Measurements from ENCODE around the gene CMPK2.

CMPK2 gene

GRCh38 chr2:6806604-6807003 is 59.1 kb downstream of the CMPK2 start:
- peaks cover 0 to 35% of the 10 kb centered on the region in 2 experiments for H3K27me3 ChIP-seq (ENCODE audit: control insufficient read depth in 1 of 2, insufficient read depth in 1 of 2, low read length in 2 of 2)
- H2BK120ac ChIP-seq (ENCODE audit: low read depth, low read length): no peak overlapping the region
- H3K4me1 ChIP-seq (ENCODE audit: control insufficient read depth, insufficient read depth, low read depth, low read length): no peaks in the 10 kb centered on the region
- no peak overlapping the region for H4K91ac ChIP-seq (ENCODE audit: low read length)
- 19% methylated on average over 6 of the region's 6 CpGs for WGBS
- H2AK5ac ChIP-seq (ENCODE audit: low read length, severe bottlenecking): no peak overlapping the region
- H3K36me3 ChIP-seq (ENCODE audit: control insufficient read depth in 1 of 2, insufficient read depth in 2 of 2, low read depth in 1 of 2, low read length in 2 of 2): no peaks in the 10 kb centered on the region
- no peaks in the 10 kb centered on the region for H3K9me3 ChIP-seq (ENCODE audit: control insufficient read depth, low read length)
- H2AFZ ChIP-seq (ENCODE audit: low read depth, low read length): no peak overlapping the region
- no peak overlapping the region for H4K8ac ChIP-seq (ENCODE audit: low read length)
- H3K4me3 ChIP-seq (ENCODE audit: insufficient read depth in 1 of 2, low read depth in 1 of 2, low read length in 2 of 2): no peak overlapping the region
- H2BK5ac ChIP-seq (ENCODE audit: low read depth, low read length, poor library complexity, severe bottlenecking): no peak overlapping the region
- no peak overlapping the region for H3K4me2 ChIP-seq (ENCODE audit: low read length, poor library complexity, severe bottlenecking)
- H2BK12ac ChIP-seq (ENCODE audit: low read length in 2 of 2): no peak overlapping the region
- H3K23ac ChIP-seq (ENCODE audit: low read length in 2 of 2): no peak overlapping the region
- DNase-seq: no peak
- no peak overlapping the region for H3K14ac ChIP-seq (ENCODE audit: low read length in 2 of 2)
- no peaks in the 10 kb centered on the region for H3K79me1 ChIP-seq (replicated peaks; ENCODE audit: low read length, poor library complexity, severe bottlenecking)
- no peak overlapping the region for H2BK15ac ChIP-seq (ENCODE audit: low read depth, poor library complexity, severe bottlenecking)
- H3K18ac ChIP-seq (ENCODE audit: low read depth in 1 of 2, low read length in 2 of 2): no peak overlapping the region
- H3K4ac ChIP-seq (ENCODE audit: low read depth in 1 of 2, low read length in 2 of 2): no peak overlapping the region
- no peak overlapping the region for H3K9ac ChIP-seq (ENCODE audit: low read length)
- no peak overlapping the region for H3K27ac ChIP-seq (ENCODE audit: low read length, poor library complexity, severe bottlenecking)

GRCh38 chr2:6800553-6800952 is 65.2 kb downstream of the CMPK2 start:
- no peak overlapping the region for H4K91ac ChIP-seq (ENCODE audit: low read length)
- H2BK12ac ChIP-seq (ENCODE audit: low read length in 2 of 2): no peak overlapping the region
- DNase-seq: peak; percentile 62
- no peak overlapping the region for H3K4me3 ChIP-seq (ENCODE audit: insufficient read depth in 1 of 2, low read depth in 1 of 2, low read length in 2 of 2)
- H2AK5ac ChIP-seq (ENCODE audit: low read length, severe bottlenecking): no peak overlapping the region
- no peaks in the 10 kb centered on the region for H3K4me1 ChIP-seq (ENCODE audit: control insufficient read depth, insufficient read depth, low read depth, low read length)
- H3K4ac ChIP-seq (ENCODE audit: low read depth in 1 of 2, low read length in 2 of 2): no peak overlapping the region
- H3K18ac ChIP-seq (ENCODE audit: low read depth in 1 of 2, low read length in 2 of 2): no peak overlapping the region
- no peak overlapping the region for H3K23ac ChIP-seq (ENCODE audit: low read length in 2 of 2)
- H3K27me3 ChIP-seq (ENCODE audit: control insufficient read depth in 1 of 2, insufficient read depth in 1 of 2, low read length in 2 of 2): no peaks in the 10 kb centered on the region
- H2BK5ac ChIP-seq (ENCODE audit: low read depth, low read length, poor library complexity, severe bottlenecking): no peak overlapping the region
- WGBS: 25% methylated on average over 5 of the region's 5 CpGs
- no peak overlapping the region for H3K9ac ChIP-seq (ENCODE audit: low read length)
- H3K27ac ChIP-seq (ENCODE audit: low read length, poor library complexity, severe bottlenecking): no peak overlapping the region
- H3K14ac ChIP-seq (ENCODE audit: low read length in 2 of 2): no peak overlapping the region
- H3K79me1 ChIP-seq (replicated peaks; ENCODE audit: low read length, poor library complexity, severe bottlenecking): no peaks in the 10 kb centered on the region
- no peaks in the 10 kb centered on the region for H3K9me3 ChIP-seq (ENCODE audit: control insufficient read depth, low read length)
- H2BK15ac ChIP-seq (ENCODE audit: low read depth, poor library complexity, severe bottlenecking): no peak overlapping the region
- no peak overlapping the region for H4K8ac ChIP-seq (ENCODE audit: low read length)
- no peaks in the 10 kb centered on the region for H3K36me3 ChIP-seq (ENCODE audit: control insufficient read depth in 1 of 2, insufficient read depth in 2 of 2, low read depth in 1 of 2, low read length in 2 of 2)
- H3K4me2 ChIP-seq (ENCODE audit: low read length, poor library complexity, severe bottlenecking): no peak overlapping the region
- no peak overlapping the region for H2BK120ac ChIP-seq (ENCODE audit: low read depth, low read length)
- H2AFZ ChIP-seq (ENCODE audit: low read depth, low read length): no peak overlapping the region

All from mesenchymal stem cell (in vitro differentiated cells and primary cell).